Activated B cell treated with CpG ODN at 0.5 μM for 24 hours (primary cell): ENCODE measurements around the gene COMMD1. TPM values are rescaled to one million over a fixed set of nuclear protein-coding genes. Genes with fewer than 3 reads are reported as not detected.
A peak's percentile ranks its signal among the peaks of the same experiment; 100 is the strongest.

ENCODE experiments used
- ATAC-seq: fragments of 200-7000 bp; cut with Tn5 transposase; one replicate; pipeline ENCODE4 v1.10.0; 2021; ENCODE audit warnings: low read depth, mild to moderate bottlenecking, moderate library complexity
- CTCF ChIA-PET: fragments of 350-600 bp; sonication (Branson Sonifier 250); formaldehyde crosslinking; loops from one replicate; lab custom pipeline; 2021; ENCODE audit warnings: antibody characterized with exemption; lab: Charles Lee
- POLR2A ChIA-PET: fragments of 350-600 bp; sonication (Branson Sonifier 250); formaldehyde crosslinking; loops from one replicate; lab custom pipeline; 2021; ENCODE audit warnings: antibody characterized with exemption; lab: Charles Lee
- DNase-seq: peaks from one replicate; pipeline ENCODE4 v3.0.0; 2022
- H3K27ac Mint-ChIP-seq: one replicate; pipeline ENCODE4 v1.8.0; 2020; ENCODE audit warnings: mixed read lengths
- H3K27me3 Mint-ChIP-seq: one replicate; pipeline ENCODE4 v1.8.0; 2021; ENCODE audit warnings: mixed read lengths
- H3K36me3 Mint-ChIP-seq: one replicate; pipeline ENCODE4 v1.8.0; 2021; ENCODE audit warnings: low read depth, mixed read lengths
- H3K4me1 Mint-ChIP-seq: one replicate; pipeline ENCODE4 v1.8.0; 2021; ENCODE audit warnings: mixed read lengths
- H3K4me3 Mint-ChIP-seq: one replicate; pipeline ENCODE4 v1.8.0; 2020; ENCODE audit warnings: mild to moderate bottlenecking, mixed read lengths
- H3K9me3 Mint-ChIP-seq: one replicate; pipeline ENCODE4 v1.8.0; 2020; ENCODE audit warnings: mixed read lengths
- CTCF ChIP-seq: fragments of 200-600 bp; IDR thresholded peaks from one replicate; pipeline ENCODE4 v1.8.0; 2022; ENCODE audit warnings: antibody characterized with exemption, mild to moderate bottlenecking
- intact Hi-C: fragments of 100-400 bp; cut with micrococcal nuclease; formaldehyde crosslinking; loops from one replicate; pipeline ENCODE4 v1.15.1; 2024
- total RNA-seq: library from RNA; stranded (reverse); gene quantifications from 2 replicates; pipeline ENCODE4 v1.2.3, GENCODE V29; 2022

COMMD1 gene
- total RNA-seq, 1 donor from 2014 or later, result 37.1 TPM

- intact Hi-C loops, result no loop called here
- peaks cover 2% of the 10 kb centered on the region for H3K4me1 Mint-ChIP-seq
- ATAC-seq (no peak), DNase-seq (no peak)
- H3K4me3 Mint-ChIP-seq, result no peak overlapping the region
- POLR2A ChIA-PET, result no interaction called here
- no peak for TF ChIP-seq CTCF
- peaks cover 21% of the 10 kb centered on the region for H3K9me3 Mint-ChIP-seq
- H3K27ac Mint-ChIP-seq, result no peak overlapping the region
- peaks cover 10% of the 10 kb centered on the region for H3K36me3 Mint-ChIP-seq
- H3K27me3 Mint-ChIP-seq, result no peaks in the 10 kb centered on the region
- CTCF ChIA-PET, result interaction anchor here (1.0 kb wide), 1 partner anchor 10 kb away, joined by 6 read pairs; no protein-coding TSS in a partner anchor
Measured at GRCh38 chr2:61984682-61985081, 79.2 kb downstream of the COMMD1 start.

DNA sequence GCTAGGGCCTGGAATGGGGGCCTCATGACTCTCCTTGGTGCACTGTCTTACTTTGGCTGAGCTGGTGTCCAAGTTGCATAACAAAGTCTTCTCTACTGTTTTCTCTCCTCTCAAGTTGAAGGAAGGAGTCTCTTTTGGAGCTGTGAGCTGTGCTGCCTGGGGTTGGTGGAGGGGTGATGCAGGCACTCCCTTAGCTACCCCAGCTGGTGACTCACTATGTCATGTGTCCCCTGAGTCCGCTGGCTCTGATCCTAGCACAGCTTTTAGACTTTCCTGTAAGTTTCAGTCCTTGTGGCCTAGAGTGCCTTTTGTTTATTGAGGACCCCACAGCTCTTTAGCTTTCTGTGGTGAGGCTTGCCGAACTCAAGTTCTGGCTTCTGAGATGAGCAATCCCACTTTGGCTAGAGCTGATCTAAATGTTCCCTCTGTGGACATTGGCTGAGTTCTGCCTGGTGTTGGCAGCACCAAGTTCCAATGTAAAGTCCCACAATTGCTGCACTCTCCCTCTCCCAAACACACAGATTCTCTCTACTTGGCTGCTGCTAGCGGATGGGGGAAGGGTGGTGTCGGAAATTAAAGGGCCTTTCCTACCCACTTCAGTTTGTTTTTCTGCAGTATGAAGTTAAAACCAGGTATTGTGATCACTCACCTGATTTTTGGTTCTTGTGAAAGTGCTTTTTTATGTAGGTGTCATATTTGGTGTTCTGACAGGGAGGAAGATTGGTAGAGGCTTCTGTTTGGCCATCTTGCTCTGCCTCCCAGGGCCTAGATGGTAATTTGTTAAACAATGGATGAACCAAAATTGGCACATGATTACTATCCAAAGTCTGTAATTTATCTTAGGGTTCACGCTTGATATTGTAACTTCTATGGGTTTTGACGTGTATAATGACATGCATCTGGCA, 83.2 kb downstream of the COMMD1 start:
- no peak for DNase-seq
- no peaks in the 10 kb centered on the region for H3K9me3 Mint-ChIP-seq
- no peak overlapping the region for H3K4me3 Mint-ChIP-seq
- H3K27me3 Mint-ChIP-seq, result no peaks in the 10 kb centered on the region
- ChIA-PET CTCF (no interaction called here), POLR2A (no interaction called here)
- peaks cover 3% of the 10 kb centered on the region for H3K36me3 Mint-ChIP-seq
- no peak for TF ChIP-seq CTCF
- intact Hi-C loops, result no loop called here
- ATAC-seq, result no peak
- H3K27ac Mint-ChIP-seq, result no peak overlapping the region
- no peaks in the 10 kb centered on the region for H3K4me1 Mint-ChIP-seq

DNA sequence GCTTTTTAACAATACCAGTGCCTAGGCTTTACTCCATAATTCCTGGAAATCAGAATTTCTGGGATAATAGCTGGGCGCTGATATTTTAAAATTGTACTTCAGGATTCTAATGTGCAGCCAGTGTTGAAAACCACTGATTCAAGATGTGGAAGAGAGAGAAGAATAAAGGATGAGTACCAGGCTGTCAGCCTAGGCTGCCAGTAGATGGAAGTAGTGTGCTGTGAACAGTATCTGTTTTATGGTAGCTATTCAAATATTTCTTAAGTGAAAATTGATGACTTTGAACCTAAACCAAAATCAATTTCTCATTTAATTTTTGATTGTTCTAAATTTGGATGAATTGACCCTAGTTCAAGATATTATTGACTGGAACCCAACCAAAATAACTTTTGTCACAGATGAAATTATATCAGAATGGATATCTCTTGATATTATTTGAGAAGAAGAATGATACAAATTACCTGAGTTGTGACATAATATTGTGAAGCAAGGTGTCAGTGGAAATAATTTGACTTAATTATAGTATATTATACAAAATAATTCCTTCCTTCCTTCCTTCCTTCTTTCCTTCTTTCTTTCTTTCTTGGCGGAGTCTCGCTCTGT, 88.0 kb downstream of the COMMD1 start:
- H3K27me3 Mint-ChIP-seq, result no peaks in the 10 kb centered on the region
- intact Hi-C loops, result loop anchor here (1.0 to 5.0 kb wide), 7 partner anchors 44 to 781 kb away; partner anchors contain the start of gene B3GNT2
- DNase-seq, result no peak
- ChIA-PET POLR2A (interaction anchor here (0.6 to 1.0 kb wide), 5 partner anchors 172 to 419 kb away, joined by 3 to 4 read pairs (median 4); no protein-coding TSS in a partner anchor), CTCF (interaction anchor here (0.5 to 4.0 kb wide), 20 partner anchors 10 to 782 kb away, joined by 3 to 119 read pairs (median 3); no protein-coding TSS in a partner anchor)
- no peaks in the 10 kb centered on the region for H3K9me3 Mint-ChIP-seq
- no peak overlapping the region for H3K4me3 Mint-ChIP-seq
- no peak for TF ChIP-seq CTCF
- peak; percentile 75 for ATAC-seq
- H3K4me1 Mint-ChIP-seq, result peaks cover 2% of the 10 kb centered on the region
- no peak overlapping the region for H3K27ac Mint-ChIP-seq
- peaks cover 3% of the 10 kb centered on the region for H3K36me3 Mint-ChIP-seq

- peaks cover 3% of the 10 kb centered on the region for H3K36me3 Mint-ChIP-seq
- no peaks in the 10 kb centered on the region for H3K27me3 Mint-ChIP-seq
- CTCF ChIA-PET, result interaction anchor here (1.0 to 4.0 kb wide), 8 partner anchors 9 to 781 kb away, joined by 3 to 119 read pairs (median 4); no protein-coding TSS in a partner anchor
- no peak for ATAC-seq
- no peak overlapping the region for H3K27ac Mint-ChIP-seq
- POLR2A ChIA-PET, result interaction anchor here (1.1 kb wide), 1 partner anchor 204 kb away, joined by 3 read pairs; no protein-coding TSS in a partner anchor
- peaks cover 2% of the 10 kb centered on the region for H3K4me1 Mint-ChIP-seq
- no peak for DNase-seq
- H3K4me3 Mint-ChIP-seq, result no peak overlapping the region
- H3K9me3 Mint-ChIP-seq, result no peaks in the 10 kb centered on the region
- intact Hi-C loops, result loop anchor here (5.0 kb wide), 3 partner anchors 43 to 348 kb away; no protein-coding TSS in a partner anchor
- no peak for TF ChIP-seq CTCF
Measured at GRCh38 chr2:61994531-61994930, 89.1 kb downstream of the COMMD1 start.
